ENCODE results near the gene ZBBX. TPM values are rescaled to one million over a fixed set of nuclear protein-coding genes. Genes with fewer than 3 reads are reported as not detected.

Gene ZBBX
- total and polyA plus RNA-seq, 2 of the 4 experiments (the other 2 are of a cell fraction) = not detected

- dilution Hi-C loops (cut with HindIII; ENCODE audit: low sequenced_read_pairs, unreplicated experiment) = no loop called here
- H4K5ac ChIP-seq (ENCODE audit: low read depth, low read length) = no peak overlapping the region
Measured at GRCh38 chr3:167253037-167253436, 127.1 kb downstream of the ZBBX start.

More at GRCh38 chr3:167253037-167253436, 127.1 kb downstream of the ZBBX start:
- BruUV-seq (replicated peaks) = no TSS peak
- no peak overlapping the region for H2BK5ac ChIP-seq (ENCODE audit: low read depth, low read length, poor library complexity, severe bottlenecking)
- no peak overlapping the region for H3K56ac ChIP-seq (ENCODE audit: extremely low read depth, insufficient read depth, low read length)
- POLR2A ChIA-PET (ENCODE audit: unreplicated experiment) = no interaction called here
- ATAC-seq (ENCODE audit: low read depth) (no peak), DNase-seq (no peak)
- H3K9me3 ChIP-seq (ENCODE audit: control insufficient read depth, insufficient read depth, low read length) = peaks cover 13% of the 10 kb centered on the region
- H3K9ac ChIP-seq (ENCODE audit: low read depth, low read length) = no peak overlapping the region
- H3K9me1 ChIP-seq (ENCODE audit: insufficient read depth, low read length) = no peaks in the 10 kb centered on the region
- no peak overlapping the region for H2AK5ac ChIP-seq (ENCODE audit: low read depth, low read length)
- no peaks in the 10 kb centered on the region for H3K27me3 ChIP-seq (ENCODE audit: control insufficient read depth, insufficient read depth, low read length)
- CTCF ChIA-PET = no interaction called here
- no peaks in the 10 kb centered on the region for H3K36me3 ChIP-seq (ENCODE audit: control insufficient read depth, insufficient read depth, low read length)
- no peak overlapping the region for H3K4me3 ChIP-seq (ENCODE audit: insufficient read depth, low read depth, low read length)
- no peak overlapping the region for H4K8ac ChIP-seq (ENCODE audit: low read depth in 2 of 2, low read length in 2 of 2)
- H3K79me1 ChIP-seq (ENCODE audit: low read depth in 1 of 2, low read length in 2 of 2) = no peaks in the 10 kb centered on the region
- in situ Hi-C loops (cut with MboI; ENCODE audit: low sequenced_read_pairs) = no loop called here
- no peak overlapping the region for H3K4me2 ChIP-seq (ENCODE audit: low read depth, low read length)
- H2BK120ac ChIP-seq (ENCODE audit: low read depth, low read length) = no peak overlapping the region
- no CpG with 5 or more reads among the region's 1 CpG for WGBS, 2 experiments (ENCODE audit: extremely low coverage in 2 of 2, insufficient read length in 1 of 2)
- intact Hi-C loops (cut with micrococcal nuclease) = no loop called here
- no peak overlapping the region for H3K23ac ChIP-seq (ENCODE audit: low read depth, low read length)
- no peak overlapping the region for H2AK9ac ChIP-seq (replicated peaks; ENCODE audit: low read depth, low read length, poor library complexity)
- no peak overlapping the region for H3K4ac ChIP-seq (ENCODE audit: low read depth, low read length)
- TF ChIP-seq CTCF (conservative IDR thresholded peaks at IDR 0.05; ENCODE audit: low read depth, low read length) (no peak), FOS (IDR thresholded peaks at IDR 0.05; ENCODE audit: low read depth, low read length) (no peak), BHLHE40 (IDR thresholded peaks at IDR 0.05; ENCODE audit: low read depth, low read length) (no peak), MAFK (IDR thresholded peaks at IDR 0.05; ENCODE audit: low read depth, low read length) (no peak), RFX5 (IDR thresholded peaks at IDR 0.05; ENCODE audit: low read depth, low read length) (no peak), MAZ (IDR thresholded peaks at IDR 0.05; ENCODE audit: borderline replicate concordance, low read depth, low read length) (no peak), CEBPB (IDR thresholded peaks at IDR 0.05; ENCODE audit: low read depth, low read length) (no peak), CHD1 (IDR thresholded peaks at IDR 0.05; ENCODE audit: low read depth, low read length) (no peak), MXI1 (IDR thresholded peaks at IDR 0.05; ENCODE audit: borderline replicate concordance, low read depth, low read length) (no peak), POLR2A (IDR thresholded peaks at IDR 0.05; ENCODE audit: low read depth, low read length) (no peak), ELK1 (IDR thresholded peaks at IDR 0.05; ENCODE audit: borderline replicate concordance, low read depth, low read length) (no peak), SMC3 (IDR thresholded peaks at IDR 0.05; ENCODE audit: low read depth, low read length) (no peak), NFE2L2 (IDR thresholded peaks at IDR 0.05; ENCODE audit: low read depth, low read length) (no peak), RCOR1 (IDR thresholded peaks at IDR 0.05; ENCODE audit: insufficient replicate concordance, low read length) (no peak), RAD21 (IDR thresholded peaks at IDR 0.05; ENCODE audit: low read length) (no peak), USF2 (IDR thresholded peaks at IDR 0.05; ENCODE audit: low read depth, low read length) (no peak)
- H3K18ac ChIP-seq (ENCODE audit: low read depth, low read length) = no peak overlapping the region
- H4K91ac ChIP-seq (ENCODE audit: insufficient read depth, low read depth, low read length) = no peak overlapping the region
- H2BK20ac ChIP-seq (ENCODE audit: low read depth, low read length) = no peak overlapping the region
- H3K14ac ChIP-seq (replicated peaks; ENCODE audit: low read depth, low read length) = no peak overlapping the region
- H2BK15ac ChIP-seq (ENCODE audit: low read depth, low read length) = no peak overlapping the region
- no peak overlapping the region for H3K27ac ChIP-seq (ENCODE audit: insufficient read depth, low read length)
- H3K4me1 ChIP-seq (ENCODE audit: control insufficient read depth, insufficient read depth, low read length) = no peaks in the 10 kb centered on the region
- no peaks in the 10 kb centered on the region for H4K20me1 ChIP-seq (ENCODE audit: insufficient read depth, low read length)
- no peak overlapping the region for H2AFZ ChIP-seq (replicated peaks; ENCODE audit: low read length, poor library complexity)
